Measurements from ENCODE around the gene FMO1. TPM values are rescaled to one million over a fixed set of nuclear protein-coding genes. Genes with fewer than 3 reads are reported as not detected.

The FMO1 gene
- total RNA-seq, 2 donors from 2014 or later: not detected

- H3K27ac ChIP-seq: peak overlapping the region; percentile 4 to 44
- TF ChIP-seq, protein P1, sequence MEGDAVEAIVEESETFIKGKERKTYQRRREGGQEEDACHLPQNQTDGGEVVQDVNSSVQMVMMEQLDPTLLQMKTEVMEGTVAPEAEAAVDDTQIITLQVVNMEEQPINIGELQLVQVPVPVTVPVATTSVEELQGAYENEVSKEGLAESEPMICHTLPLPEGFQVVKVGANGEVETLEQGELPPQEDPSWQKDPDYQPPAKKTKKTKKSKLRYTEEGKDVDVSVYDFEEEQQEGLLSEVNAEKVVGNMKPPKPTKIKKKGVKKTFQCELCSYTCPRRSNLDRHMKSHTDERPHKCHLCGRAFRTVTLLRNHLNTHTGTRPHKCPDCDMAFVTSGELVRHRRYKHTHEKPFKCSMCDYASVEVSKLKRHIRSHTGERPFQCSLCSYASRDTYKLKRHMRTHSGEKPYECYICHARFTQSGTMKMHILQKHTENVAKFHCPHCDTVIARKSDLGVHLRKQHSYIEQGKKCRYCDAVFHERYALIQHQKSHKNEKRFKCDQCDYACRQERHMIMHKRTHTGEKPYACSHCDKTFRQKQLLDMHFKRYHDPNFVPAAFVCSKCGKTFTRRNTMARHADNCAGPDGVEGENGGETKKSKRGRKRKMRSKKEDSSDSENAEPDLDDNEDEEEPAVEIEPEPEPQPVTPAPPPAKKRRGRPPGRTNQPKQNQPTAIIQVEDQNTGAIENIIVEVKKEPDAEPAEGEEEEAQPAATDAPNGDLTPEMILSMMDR (IDR thresholded peaks at IDR 0.05): no peak
- no peaks in the 10 kb centered on the region for H3K9me3 ChIP-seq
- ATAC-seq (ENCODE audit: insufficient number of reproducible peaks, low FRiP score, low read depth): no peak
- no peak overlapping the region for H3K4me3 ChIP-seq
- DNase-seq (ENCODE audit: low spot score): no peak
- H3K27me3 ChIP-seq (replicated peaks; ENCODE audit: insufficient read depth): no peaks in the 10 kb centered on the region
- peaks cover 0 to 18% of the 10 kb centered on the region in 2 donors for H3K4me1 ChIP-seq (ENCODE audit: control insufficient read depth in 1 of 2, low read depth in 2 of 2)
- H3K36me3 ChIP-seq: peaks cover 32% of the 10 kb centered on the region
These were observed 37.9 kb upstream of the FMO1 start for GRCh38 chr1:171210355-171210754.

DNA sequence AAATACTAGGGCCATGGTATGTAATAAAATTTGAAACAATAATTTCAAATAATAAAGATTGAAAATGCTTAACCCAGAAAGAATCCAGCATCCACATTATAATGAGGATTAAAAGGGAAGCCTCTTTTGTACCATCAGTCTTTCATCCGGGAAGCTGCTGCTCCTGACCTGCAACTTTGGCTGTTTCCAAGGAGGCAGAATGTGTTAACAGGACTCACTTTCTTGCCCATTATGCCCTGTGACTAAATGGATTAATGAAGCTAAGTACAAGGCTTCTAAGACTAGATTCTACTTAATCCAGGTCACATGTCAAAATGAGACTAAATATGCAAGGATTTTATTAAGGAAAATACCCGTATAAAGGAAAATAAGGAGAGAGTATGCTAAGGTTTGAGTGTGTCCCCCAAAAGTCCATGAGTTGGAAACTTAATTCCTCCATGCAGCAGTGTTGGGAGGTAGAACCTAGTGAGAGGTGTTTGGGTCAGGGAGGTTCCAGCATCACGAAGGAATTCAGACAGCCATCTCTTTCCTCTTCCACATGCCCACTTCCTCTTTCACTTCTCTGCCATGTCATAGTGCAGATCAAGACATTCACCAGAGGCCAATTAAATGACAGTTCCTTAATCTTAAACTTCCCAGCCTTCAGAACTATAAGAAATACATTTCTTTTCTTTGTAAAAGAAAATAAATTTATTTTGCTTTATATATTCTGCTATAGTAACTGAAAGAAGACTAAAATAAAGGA, 35.5 kb upstream of the FMO1 start:
- TF ChIP-seq, protein P1 (IDR thresholded peaks at IDR 0.05): no peak
- ATAC-seq (ENCODE audit: insufficient number of reproducible peaks, low FRiP score, low read depth) (no peak), DNase-seq (ENCODE audit: low spot score) (no peak)
- Histone ChIP-seq H3K27me3 (replicated peaks; ENCODE audit: insufficient read depth) (no peaks in the 10 kb centered on the region), H3K27ac (peak overlapping the region; percentile 21 to 30), H3K36me3 (peaks cover 10% of the 10 kb centered on the region), H3K9me3 (no peaks in the 10 kb centered on the region), H3K4me1 (ENCODE audit: control insufficient read depth in 1 of 2, low read depth in 2 of 2) (peaks cover 2 to 21% of the 10 kb centered on the region in 2 donors), H3K4me3 (no peak overlapping the region)

DNA sequence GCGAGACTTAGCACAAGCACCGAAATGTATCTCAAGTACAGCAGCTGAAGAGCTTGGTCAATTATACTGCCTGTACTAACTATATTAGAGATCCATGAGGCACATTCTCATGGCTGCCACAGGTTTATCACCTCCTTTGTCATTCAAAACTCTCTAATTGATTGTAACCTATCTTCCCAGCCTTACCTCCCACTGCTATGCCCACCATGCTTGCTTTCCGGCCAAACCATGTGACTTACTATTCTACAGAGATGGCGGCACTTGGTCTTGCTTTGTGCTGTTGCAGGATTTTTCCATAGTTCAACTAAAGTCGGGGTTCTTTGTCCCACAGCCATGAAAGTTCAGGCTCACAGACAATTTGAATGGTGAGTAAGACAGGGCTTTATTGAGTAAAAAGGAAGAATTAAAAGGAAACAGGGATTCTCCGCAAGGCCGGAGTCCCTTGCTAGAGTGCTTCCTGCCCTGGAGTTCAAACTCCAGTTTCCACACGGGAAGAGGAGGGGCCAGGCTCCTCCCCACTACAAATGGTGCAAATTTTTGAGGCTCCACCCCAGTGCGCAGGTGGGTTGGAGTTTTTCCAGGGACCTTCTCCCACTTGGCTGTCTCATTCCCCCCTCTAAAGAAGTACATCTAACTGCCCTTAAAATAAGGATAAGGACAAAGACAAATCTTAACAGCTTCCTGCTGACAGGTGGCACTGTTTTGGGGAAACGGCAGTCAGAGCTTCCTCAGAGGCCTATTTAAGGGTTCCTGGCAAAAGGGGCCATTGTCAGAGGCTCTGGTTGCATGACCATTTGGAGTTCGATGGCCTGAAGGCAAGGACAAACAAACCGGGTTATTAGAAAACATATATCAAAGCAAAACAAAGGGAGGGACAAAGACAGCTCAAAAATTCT, 34.5 kb upstream of the FMO1 start:
- Histone ChIP-seq H3K4me3 (no peak overlapping the region), H3K36me3 (peaks cover 2% of the 10 kb centered on the region), H3K27me3 (replicated peaks; ENCODE audit: insufficient read depth) (no peaks in the 10 kb centered on the region), H3K27ac (peak overlapping the region; percentile 15 to 30), H3K9me3 (no peaks in the 10 kb centered on the region), H3K4me1 (ENCODE audit: control insufficient read depth in 1 of 2, low read depth in 2 of 2) (peaks cover 10 to 30% of the 10 kb centered on the region in 2 donors)
- no peak for ATAC-seq (ENCODE audit: insufficient number of reproducible peaks, low FRiP score, low read depth)
- TF ChIP-seq, protein P1 (IDR thresholded peaks at IDR 0.05): no peak
- DNase-seq (ENCODE audit: low spot score): no peak

GRCh38 chr1:171217658-171218443, 30.4 kb upstream of the FMO1 start:
- no peaks in the 10 kb centered on the region for H3K36me3 ChIP-seq
- ATAC-seq (ENCODE audit: insufficient number of reproducible peaks, low FRiP score, low read depth): no peak
- peaks cover 38 to 51% of the 10 kb centered on the region in 2 donors for H3K4me1 ChIP-seq (ENCODE audit: control insufficient read depth in 1 of 2, low read depth in 2 of 2)
- no peak for DNase-seq (ENCODE audit: low spot score)
- H3K27me3 ChIP-seq (replicated peaks; ENCODE audit: insufficient read depth): no peaks in the 10 kb centered on the region
- peak overlapping the region; percentile 93 for H3K27ac ChIP-seq
- TF ChIP-seq, protein P1 (IDR thresholded peaks at IDR 0.05): no peak
- H3K4me3 ChIP-seq: no peak overlapping the region
- no peaks in the 10 kb centered on the region for H3K9me3 ChIP-seq
